Peyer's patch (tissue), 4 donors: ENCODE data around the gene RFX3. TPM values are rescaled to one million over a fixed set of nuclear protein-coding genes. Genes with fewer than 3 reads are reported as not detected.
"Not testable (repeated sequence)": the region's sequence is repeated elsewhere in the genome, so short reads cannot be mapped to it uniquely, and the experiment has no call there.

Experiments
- DNase-seq, 3 donors: peaks; one replicate each; pipeline ENCODE4 v3.0.0-alpha.2; 2017 to 2019
- H3K27ac ChIP-seq, 4 donors: fragments of 200-600 bp; sonication (generic); one replicate each; pipeline ENCODE4 v1.5.1; 2016 to 2019
- H3K27me3 ChIP-seq, 2 donors: fragments of 200-600 bp; sonication (generic); one replicate each; pipeline ENCODE4 v1.5.1; 2019
- H3K36me3 ChIP-seq, 3 donors: fragments of 200-600 bp; sonication (generic); one replicate each; pipeline ENCODE4 v1.5.1; 2016 to 2019
- H3K4me1 ChIP-seq, 4 donors: fragments of 200-600 bp; sonication (generic); one replicate each; pipeline ENCODE4 v1.5.1; 2016 to 2019
- H3K4me3 ChIP-seq, 4 donors: fragments of 200-600 bp; sonication (generic); 1 replicate in 3 of 4; 2 replicates in 1 of 4; pipeline ENCODE4 v1.5.1; 2016 to 2019; ENCODE audit warnings: mild to moderate bottlenecking in 1 of 4
- H3K9me3 ChIP-seq, 4 donors: fragments of 200-600 bp; sonication (generic); one replicate each; pipeline ENCODE4 v1.5.1; 2016 to 2019; ENCODE audit warnings: mild to moderate bottlenecking in 1 of 4
- POLR2A ChIP-seq, 2 donors: fragments of 450-650 bp; IDR thresholded peaks; one replicate each; pipeline ENCODE4 v1.5.1; 2017; ENCODE audit warnings: antibody characterized with exemption in 2 of 2, mild to moderate bottlenecking in 2 of 2, moderate library complexity in 2 of 2
- total RNA-seq, 4 donors: library from RNA; depleted of rRNA; stranded (reverse); fragments of >200 nt; gene quantifications; one replicate each; pipeline ENCODE4 v1.1.0, GENCODE V29; 2016
- TF ChIP-seq, protein P1 (sequence below), 6 experiments: fragments of 450-650 bp in 4 of 6; fragments of 200-600 bp in 2 of 6; sonication (generic) in 1 of 6; IDR thresholded peaks; one replicate each; pipeline ENCODE4 v1.5.1; 2017 to 2019; ENCODE audit warnings: antibody characterized with exemption in 6 of 6, mild to moderate bottlenecking in 3 of 6, moderate library complexity in 1 of 6

RFX3 gene
- total RNA-seq, 4 donors from 2014 or later: 3.9 to 31.4 (median 9.5) TPM

DNA sequence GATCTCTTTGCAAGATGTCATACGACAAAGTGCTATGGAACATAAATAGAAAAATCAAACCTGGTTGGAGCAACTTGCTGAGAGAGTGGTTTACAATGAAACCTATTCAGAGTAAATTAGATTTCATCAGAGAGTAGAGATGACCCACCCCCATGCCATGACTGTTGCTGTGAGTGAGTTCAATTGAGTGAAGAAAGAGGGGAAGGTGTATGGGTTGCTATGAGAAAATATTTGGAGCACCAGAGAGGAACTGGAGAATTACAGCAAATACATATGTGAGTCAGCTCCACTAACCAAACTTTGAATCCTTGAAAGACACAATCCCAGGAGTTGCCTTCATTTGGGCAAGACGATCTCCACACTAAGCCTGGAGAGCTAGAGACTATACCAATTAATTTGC, 217.2 kb downstream of the RFX3 start:
- H3K36me3 ChIP-seq: no peaks in the 10 kb centered on the region
- H3K4me1 ChIP-seq: no peaks in the 10 kb centered on the region
- DNase-seq: no peak
- no peaks in the 10 kb centered on the region for H3K27me3 ChIP-seq
- no peak for TF ChIP-seq POLR2A (IDR thresholded peaks at IDR 0.05)
- TF ChIP-seq, protein P1, sequence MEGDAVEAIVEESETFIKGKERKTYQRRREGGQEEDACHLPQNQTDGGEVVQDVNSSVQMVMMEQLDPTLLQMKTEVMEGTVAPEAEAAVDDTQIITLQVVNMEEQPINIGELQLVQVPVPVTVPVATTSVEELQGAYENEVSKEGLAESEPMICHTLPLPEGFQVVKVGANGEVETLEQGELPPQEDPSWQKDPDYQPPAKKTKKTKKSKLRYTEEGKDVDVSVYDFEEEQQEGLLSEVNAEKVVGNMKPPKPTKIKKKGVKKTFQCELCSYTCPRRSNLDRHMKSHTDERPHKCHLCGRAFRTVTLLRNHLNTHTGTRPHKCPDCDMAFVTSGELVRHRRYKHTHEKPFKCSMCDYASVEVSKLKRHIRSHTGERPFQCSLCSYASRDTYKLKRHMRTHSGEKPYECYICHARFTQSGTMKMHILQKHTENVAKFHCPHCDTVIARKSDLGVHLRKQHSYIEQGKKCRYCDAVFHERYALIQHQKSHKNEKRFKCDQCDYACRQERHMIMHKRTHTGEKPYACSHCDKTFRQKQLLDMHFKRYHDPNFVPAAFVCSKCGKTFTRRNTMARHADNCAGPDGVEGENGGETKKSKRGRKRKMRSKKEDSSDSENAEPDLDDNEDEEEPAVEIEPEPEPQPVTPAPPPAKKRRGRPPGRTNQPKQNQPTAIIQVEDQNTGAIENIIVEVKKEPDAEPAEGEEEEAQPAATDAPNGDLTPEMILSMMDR (IDR thresholded peaks at IDR 0.05): no peak
- H3K9me3 ChIP-seq: no peaks in the 10 kb centered on the region
- H3K27ac ChIP-seq: no peak overlapping the region
- H3K4me3 ChIP-seq: no peak overlapping the region

DNA sequence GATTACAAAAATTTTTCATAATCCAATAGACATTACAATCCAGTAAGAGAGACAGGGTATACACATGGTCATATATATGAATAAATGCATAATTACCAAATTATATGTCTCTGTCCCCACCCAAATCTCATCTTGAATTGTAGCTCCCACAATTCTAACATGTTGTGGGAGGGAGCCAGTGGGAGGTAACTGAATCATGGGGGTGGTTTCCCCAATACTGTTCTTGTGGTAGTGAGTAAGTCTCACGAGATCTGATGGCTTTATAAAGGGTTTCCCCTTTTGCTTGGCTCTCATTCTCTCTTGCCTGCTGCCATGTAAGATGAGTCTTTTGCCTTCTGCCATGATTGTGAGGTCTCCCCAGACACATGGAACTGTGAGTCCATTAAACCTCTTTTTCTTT, 221.4 kb downstream of the RFX3 start:
- not testable (repeated sequence) for H3K4me3 ChIP-seq, H3K27ac ChIP-seq, H3K4me1 ChIP-seq, H3K27me3 ChIP-seq, H3K9me3 ChIP-seq, DNase-seq, H3K36me3 ChIP-seq

DNA sequence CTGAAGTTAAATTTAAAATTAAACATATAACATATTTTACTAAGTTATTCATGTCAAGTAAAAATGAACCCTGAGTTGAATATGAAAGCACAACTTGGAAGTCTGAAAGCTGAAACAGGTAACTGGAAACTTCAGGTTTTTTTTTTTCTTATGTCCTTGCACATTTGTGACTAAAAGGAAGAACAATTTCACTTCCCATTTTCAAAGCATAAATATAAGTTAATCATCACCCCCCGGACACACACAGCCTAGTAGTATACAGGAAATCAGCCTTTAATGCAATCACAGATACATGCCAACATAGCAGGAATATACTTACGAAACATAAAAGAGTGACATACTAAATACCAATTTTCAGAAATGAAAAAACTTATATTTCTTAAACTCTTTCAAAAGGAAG, 225.9 kb downstream of the RFX3 start:
- H3K4me1 ChIP-seq: no peaks in the 10 kb centered on the region
- no peaks in the 10 kb centered on the region for H3K27me3 ChIP-seq
- H3K4me3 ChIP-seq: no peak overlapping the region
- no peak overlapping the region for H3K27ac ChIP-seq
- H3K36me3 ChIP-seq: no peaks in the 10 kb centered on the region
- no peaks in the 10 kb centered on the region for H3K9me3 ChIP-seq
- no peak for DNase-seq
- TF ChIP-seq, protein P1 (IDR thresholded peaks at IDR 0.05): no peak
- TF ChIP-seq POLR2A (IDR thresholded peaks at IDR 0.05): no peak

DNA sequence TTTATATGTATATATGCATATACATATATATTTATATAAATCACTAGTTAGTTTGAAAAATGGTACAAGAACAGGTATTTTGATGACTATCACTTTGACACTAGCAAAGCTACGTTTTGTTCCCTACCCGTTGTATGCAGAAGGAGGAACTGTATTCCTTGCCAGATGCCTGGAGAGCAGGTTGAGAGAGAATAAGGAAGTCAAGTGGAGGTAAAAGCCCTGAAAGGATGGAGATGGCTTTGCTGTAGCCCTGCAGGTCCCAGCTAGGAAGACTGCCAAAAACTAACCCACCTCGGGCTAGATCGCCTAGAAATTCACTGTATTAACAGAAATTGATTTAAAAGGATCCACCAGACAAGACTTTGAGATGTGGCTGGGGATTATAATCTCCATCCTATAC, 229.3 kb downstream of the RFX3 start:
- Histone ChIP-seq H3K36me3 (no peaks in the 10 kb centered on the region), H3K9me3 (no peaks in the 10 kb centered on the region), H3K4me1 (no peaks in the 10 kb centered on the region), H3K27ac (no peak overlapping the region), H3K4me3 (no peak overlapping the region), H3K27me3 (no peaks in the 10 kb centered on the region)
- no peak for DNase-seq
- TF ChIP-seq, protein P1 (IDR thresholded peaks at IDR 0.05): no peak
- no peak for TF ChIP-seq POLR2A (IDR thresholded peaks at IDR 0.05)

DNA sequence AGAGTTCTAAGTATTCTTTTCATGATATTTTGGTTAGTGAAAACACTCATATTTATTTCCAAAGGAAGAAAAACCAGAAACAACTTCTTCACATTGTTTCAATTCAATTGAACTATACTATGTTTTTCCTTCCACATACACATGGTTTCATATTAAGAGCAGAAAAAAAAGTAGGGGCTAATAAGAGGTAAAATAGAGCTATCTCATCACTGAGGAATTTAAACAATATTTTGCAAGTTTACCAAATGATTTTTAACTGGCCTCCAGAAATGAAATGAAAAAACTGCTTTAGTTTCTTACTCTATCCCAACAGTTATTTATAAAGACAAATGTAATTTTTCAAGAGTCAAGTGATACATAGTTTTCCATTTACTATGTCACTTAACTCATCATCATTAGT, 233.5 kb downstream of the RFX3 start:
- Histone ChIP-seq H3K4me3 (no peak overlapping the region), H3K36me3 (no peaks in the 10 kb centered on the region), H3K9me3 (no peaks in the 10 kb centered on the region), H3K4me1 (no peaks in the 10 kb centered on the region), H3K27me3 (no peaks in the 10 kb centered on the region), H3K27ac (no peak overlapping the region)
- DNase-seq: no peak
- TF ChIP-seq POLR2A (IDR thresholded peaks at IDR 0.05): no peak
- TF ChIP-seq, protein P1 (IDR thresholded peaks at IDR 0.05): no peak

DNA sequence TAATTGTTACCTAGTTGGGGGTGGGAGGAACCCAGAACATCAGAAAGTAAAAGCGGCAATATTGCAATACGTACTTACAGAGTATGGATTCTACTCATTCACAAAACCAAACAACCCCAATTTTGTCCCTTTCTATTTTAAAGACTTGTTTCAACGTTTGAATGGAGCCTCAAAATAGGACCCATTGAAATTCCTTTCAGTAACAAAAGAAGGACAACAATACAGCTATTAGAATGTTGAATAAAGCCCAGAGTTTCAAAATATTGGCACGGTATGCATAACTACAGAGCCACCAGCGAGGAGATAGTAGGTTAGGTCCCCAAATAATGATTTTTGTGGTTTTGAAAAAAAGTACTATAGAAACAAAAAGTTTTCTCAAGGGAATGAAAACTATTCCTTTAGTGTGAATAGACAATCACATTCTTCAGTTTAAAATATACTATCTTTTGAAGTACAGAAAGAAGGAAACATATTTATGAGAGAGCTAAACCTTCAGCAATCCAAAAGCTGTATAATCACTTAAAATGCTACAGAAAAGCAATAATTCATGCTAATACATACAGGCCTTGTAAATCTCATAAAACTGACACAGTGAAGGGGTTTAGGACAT, 235.5 kb downstream of the RFX3 start:
- no peaks in the 10 kb centered on the region for H3K27me3 ChIP-seq
- no peaks in the 10 kb centered on the region for H3K4me1 ChIP-seq
- no peaks in the 10 kb centered on the region for H3K9me3 ChIP-seq
- no peak overlapping the region for H3K4me3 ChIP-seq
- no peak overlapping the region for H3K27ac ChIP-seq
- H3K36me3 ChIP-seq: no peaks in the 10 kb centered on the region
- no peak for TF ChIP-seq POLR2A (IDR thresholded peaks at IDR 0.05)
- TF ChIP-seq, protein P1 (IDR thresholded peaks at IDR 0.05): no peak
- DNase-seq: no peak
